ENCODE data around the gene DDX24. TPM values are rescaled to one million over a fixed set of nuclear protein-coding genes. Genes with fewer than 3 reads are reported as not detected.

Gene DDX24
- total RNA-seq, 1 experiment from 2014 or later: 135 TPM

DNA sequence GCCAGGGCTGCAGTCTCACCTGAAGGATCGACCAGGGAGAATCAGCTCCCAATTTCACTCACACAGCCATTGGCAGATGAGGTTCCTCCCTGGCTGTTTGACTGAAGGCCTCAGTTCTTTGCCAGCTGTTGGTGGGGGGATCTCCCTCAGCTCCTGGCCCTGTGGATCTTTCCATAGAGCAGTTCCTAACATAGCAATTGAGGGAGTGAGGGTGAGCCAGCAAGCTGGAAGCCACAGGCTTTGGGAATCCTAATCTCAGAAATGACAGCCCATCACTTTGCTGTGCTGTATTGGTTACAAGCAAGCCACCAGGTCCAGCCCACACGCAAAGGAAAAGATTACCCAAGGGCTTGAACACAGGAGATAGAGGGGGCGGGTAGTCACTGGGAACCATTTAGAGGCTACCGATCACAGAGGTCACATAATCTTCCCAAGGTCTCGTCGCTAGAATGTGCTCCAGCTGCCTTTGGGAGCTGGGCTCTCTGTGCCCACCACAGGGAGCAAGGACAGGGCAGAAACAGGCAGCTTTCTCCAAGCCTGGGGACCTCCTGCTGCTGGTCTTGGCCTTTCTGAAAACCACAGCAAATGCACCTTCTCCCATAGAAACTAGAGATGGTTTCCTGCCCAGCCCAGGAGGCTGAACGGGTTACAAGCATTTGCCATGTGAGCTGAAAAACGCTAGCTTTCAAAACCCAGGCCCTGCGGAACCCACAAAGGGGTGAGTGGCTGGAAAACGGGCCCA lies 59.4 kb downstream of the DDX24 start:
- Mint-ChIP-seq H3K4me1 (ENCODE audit: insufficient read depth, unreplicated experiment) (peaks cover 11% of the 10 kb centered on the region), H3K27me3 (ENCODE audit: insufficient read depth, unreplicated experiment) (peaks cover 12% of the 10 kb centered on the region), H3K4me3 (ENCODE audit: unreplicated experiment) (no peak overlapping the region), H3K9me3 (ENCODE audit: unreplicated experiment) (no peaks in the 10 kb centered on the region), H3K36me3 (ENCODE audit: insufficient read depth, unreplicated experiment) (no peaks in the 10 kb centered on the region), H3K27ac (ENCODE audit: low read depth, unreplicated experiment) (no peak overlapping the region)
- intact Hi-C loops (cut with micrococcal nuclease): no loop called here
- ChIA-PET CTCF (interaction anchor here (0.6 to 1.5 kb wide), 7 partner anchors 15 to 1626 kb away, joined by 3 to 6 read pairs (median 3); no protein-coding TSS in a partner anchor), POLR2A (interaction anchor here (1.0 kb wide), 1 partner anchor 60 kb away, joined by 3 read pairs; the partner anchor contains the start of genes DDX24 and IFI27L1)
- BruUV-seq (replicated peaks): no TSS peak
- DNase-seq (ENCODE audit: unreplicated experiment): no peak
- TF ChIP-seq, protein P1, sequence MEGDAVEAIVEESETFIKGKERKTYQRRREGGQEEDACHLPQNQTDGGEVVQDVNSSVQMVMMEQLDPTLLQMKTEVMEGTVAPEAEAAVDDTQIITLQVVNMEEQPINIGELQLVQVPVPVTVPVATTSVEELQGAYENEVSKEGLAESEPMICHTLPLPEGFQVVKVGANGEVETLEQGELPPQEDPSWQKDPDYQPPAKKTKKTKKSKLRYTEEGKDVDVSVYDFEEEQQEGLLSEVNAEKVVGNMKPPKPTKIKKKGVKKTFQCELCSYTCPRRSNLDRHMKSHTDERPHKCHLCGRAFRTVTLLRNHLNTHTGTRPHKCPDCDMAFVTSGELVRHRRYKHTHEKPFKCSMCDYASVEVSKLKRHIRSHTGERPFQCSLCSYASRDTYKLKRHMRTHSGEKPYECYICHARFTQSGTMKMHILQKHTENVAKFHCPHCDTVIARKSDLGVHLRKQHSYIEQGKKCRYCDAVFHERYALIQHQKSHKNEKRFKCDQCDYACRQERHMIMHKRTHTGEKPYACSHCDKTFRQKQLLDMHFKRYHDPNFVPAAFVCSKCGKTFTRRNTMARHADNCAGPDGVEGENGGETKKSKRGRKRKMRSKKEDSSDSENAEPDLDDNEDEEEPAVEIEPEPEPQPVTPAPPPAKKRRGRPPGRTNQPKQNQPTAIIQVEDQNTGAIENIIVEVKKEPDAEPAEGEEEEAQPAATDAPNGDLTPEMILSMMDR (IDR thresholded peaks at IDR 0.05; ENCODE audit: unreplicated experiment): no peak

DNA sequence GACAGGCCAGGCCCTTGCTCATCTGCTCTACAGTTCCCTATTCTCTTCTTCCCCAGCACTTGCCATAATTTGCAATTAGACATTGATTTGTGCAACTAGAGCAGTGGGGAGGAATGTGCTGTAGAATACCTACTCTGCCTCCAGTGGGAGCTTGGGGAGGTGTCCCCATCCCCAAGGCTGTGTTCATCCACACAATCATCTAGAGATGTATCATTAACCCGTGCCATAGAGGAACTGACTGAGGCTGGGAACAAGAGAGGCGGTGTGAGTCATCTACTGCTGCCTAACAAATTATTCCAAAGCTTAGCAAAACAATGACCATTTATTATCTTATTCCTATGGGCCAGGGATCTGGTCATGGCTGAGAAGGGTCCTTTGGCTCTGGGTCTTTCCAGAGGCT lies 60.0 kb downstream of the DDX24 start:
- peaks cover 11% of the 10 kb centered on the region for H3K4me1 Mint-ChIP-seq (ENCODE audit: insufficient read depth, unreplicated experiment)
- ChIA-PET POLR2A (interaction anchor here (1.0 kb wide), 1 partner anchor 60 kb away, joined by 3 read pairs; the partner anchor contains the start of genes DDX24 and IFI27L1), CTCF (interaction anchor here (0.6 to 1.5 kb wide), 8 partner anchors 16 to 1627 kb away, joined by 3 to 6 read pairs (median 3); no protein-coding TSS in a partner anchor)
- no TSS peak for BruUV-seq (replicated peaks)
- DNase-seq (ENCODE audit: unreplicated experiment): peak; percentile 21
- no peaks in the 10 kb centered on the region for H3K36me3 Mint-ChIP-seq (ENCODE audit: insufficient read depth, unreplicated experiment)
- H3K9me3 Mint-ChIP-seq (ENCODE audit: unreplicated experiment): no peaks in the 10 kb centered on the region
- intact Hi-C loops (cut with micrococcal nuclease): no loop called here
- H3K4me3 Mint-ChIP-seq (ENCODE audit: unreplicated experiment): no peak overlapping the region
- H3K27me3 Mint-ChIP-seq (ENCODE audit: insufficient read depth, unreplicated experiment): peaks cover 12% of the 10 kb centered on the region
- H3K27ac Mint-ChIP-seq (ENCODE audit: low read depth, unreplicated experiment): no peak overlapping the region
- TF ChIP-seq, protein P1 (IDR thresholded peaks at IDR 0.05; ENCODE audit: unreplicated experiment): no peak

DNA sequence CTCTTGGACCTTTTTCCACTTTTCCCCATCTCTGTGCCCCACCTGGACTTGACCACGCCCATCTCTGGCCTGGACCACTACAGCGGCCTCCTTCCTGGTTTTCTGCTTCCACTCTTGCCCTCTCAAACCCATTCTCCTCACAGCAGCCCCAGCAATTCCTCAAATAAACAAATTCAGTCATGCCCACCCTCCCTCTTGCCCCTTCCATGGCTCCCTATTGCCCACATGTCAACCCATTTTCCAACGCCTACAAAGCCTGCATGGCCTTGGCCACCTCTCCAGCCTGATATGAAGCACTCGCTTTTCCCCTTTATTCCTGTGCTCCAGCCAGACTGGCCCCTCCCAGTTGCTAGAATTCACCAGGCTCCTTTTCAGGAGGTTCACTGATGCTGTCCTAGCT lies 60.7 kb downstream of the DDX24 start:
- intact Hi-C loops (cut with micrococcal nuclease): no loop called here
- Mint-ChIP-seq H3K4me1 (ENCODE audit: insufficient read depth, unreplicated experiment) (peaks cover 11% of the 10 kb centered on the region), H3K27ac (ENCODE audit: low read depth, unreplicated experiment) (no peak overlapping the region), H3K36me3 (ENCODE audit: insufficient read depth, unreplicated experiment) (no peaks in the 10 kb centered on the region), H3K27me3 (ENCODE audit: insufficient read depth, unreplicated experiment) (peaks cover 12% of the 10 kb centered on the region), H3K9me3 (ENCODE audit: unreplicated experiment) (no peaks in the 10 kb centered on the region), H3K4me3 (ENCODE audit: unreplicated experiment) (no peak overlapping the region)
- POLR2A ChIA-PET: no interaction called here
- BruUV-seq (replicated peaks): no TSS peak
- CTCF ChIA-PET: interaction anchor here (0.7 to 1.5 kb wide), 2 partner anchors 112 to 260 kb away, joined by 3 read pairs; no protein-coding TSS in a partner anchor
- no peak for DNase-seq (ENCODE audit: unreplicated experiment)
- TF ChIP-seq, protein P1 (IDR thresholded peaks at IDR 0.05; ENCODE audit: unreplicated experiment): no peak

DNA sequence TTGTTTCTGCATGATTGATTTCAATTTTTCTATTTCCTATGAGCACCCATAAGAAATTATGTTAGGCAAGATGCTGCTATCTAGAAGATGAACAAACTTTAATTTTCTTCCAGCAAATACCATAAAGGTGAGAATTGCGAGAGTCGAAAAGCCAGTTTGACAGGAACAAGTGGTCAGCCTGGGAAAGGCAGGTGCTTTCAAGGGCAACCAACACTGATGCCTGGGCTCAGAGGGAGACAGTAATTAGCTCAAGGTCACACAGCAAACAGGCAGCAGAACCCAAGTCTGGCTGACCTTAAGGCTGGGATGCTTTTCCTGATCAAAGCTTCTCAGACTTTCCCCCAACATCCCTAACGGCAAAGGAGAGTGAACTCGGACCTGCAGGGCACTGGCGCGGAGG lies 61.7 kb downstream of the DDX24 start:
- DNase-seq (ENCODE audit: unreplicated experiment): no peak
- ChIA-PET CTCF (interaction anchor here (0.6 to 1.5 kb wide), 4 partner anchors 17 to 117 kb away, joined by 3 to 5 read pairs (median 4); no protein-coding TSS in a partner anchor), POLR2A (interaction anchor here (0.6 to 0.7 kb wide), 2 partner anchors 31 to 743 kb away, joined by 3 read pairs; no protein-coding TSS in a partner anchor)
- intact Hi-C loops (cut with micrococcal nuclease): no loop called here
- BruUV-seq (replicated peaks): no TSS peak
- no peak overlapping the region for H3K27ac Mint-ChIP-seq (ENCODE audit: low read depth, unreplicated experiment)
- H3K4me1 Mint-ChIP-seq (ENCODE audit: insufficient read depth, unreplicated experiment): peaks cover 11% of the 10 kb centered on the region
- H3K27me3 Mint-ChIP-seq (ENCODE audit: insufficient read depth, unreplicated experiment): peaks cover 12% of the 10 kb centered on the region
- H3K4me3 Mint-ChIP-seq (ENCODE audit: unreplicated experiment): no peak overlapping the region
- H3K36me3 Mint-ChIP-seq (ENCODE audit: insufficient read depth, unreplicated experiment): no peaks in the 10 kb centered on the region
- TF ChIP-seq, protein P1 (IDR thresholded peaks at IDR 0.05; ENCODE audit: unreplicated experiment): no peak
- H3K9me3 Mint-ChIP-seq (ENCODE audit: unreplicated experiment): no peaks in the 10 kb centered on the region
